Skin of body (tissue), 2 donors: ENCODE data around the gene DZIP1. TPM values are rescaled to one million over a fixed set of nuclear protein-coding genes. Genes with fewer than 3 reads are reported as not detected.

Source experiments
- DNase-seq: peaks from one replicate; lab custom pipeline; 2025; lab: John Stamatoyannopoulos, UW
- total RNA-seq: library from RNA; depleted of rRNA; stranded (reverse); fragments of >200 nt; gene quantifications from one replicate; pipeline ENCODE4 v1.2.3, GENCODE V29; 2014

DZIP1 gene
- total RNA-seq, 1 donor from 2014 or later: 16.1 TPM

DNA sequence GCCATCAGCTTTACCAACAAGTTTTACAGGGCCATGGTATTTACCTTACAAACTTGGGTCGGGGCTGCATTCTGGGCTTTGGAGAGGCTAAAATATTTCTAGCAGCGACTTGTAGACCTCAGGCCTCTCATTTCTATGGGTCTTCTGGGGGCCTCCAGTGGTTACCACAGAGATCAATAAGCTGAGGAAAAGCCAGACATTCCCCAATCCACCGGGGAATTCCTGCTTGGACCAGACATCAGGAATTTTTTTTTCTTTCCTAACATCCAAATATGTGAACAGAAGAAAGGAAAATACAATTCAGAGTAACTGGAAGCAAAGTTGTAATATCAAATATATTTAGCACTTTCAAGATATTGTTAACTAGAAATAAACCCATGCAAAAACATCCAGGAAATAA is 1.5 kb downstream of the DZIP1 start:
- no peak for DNase-seq

DNA sequence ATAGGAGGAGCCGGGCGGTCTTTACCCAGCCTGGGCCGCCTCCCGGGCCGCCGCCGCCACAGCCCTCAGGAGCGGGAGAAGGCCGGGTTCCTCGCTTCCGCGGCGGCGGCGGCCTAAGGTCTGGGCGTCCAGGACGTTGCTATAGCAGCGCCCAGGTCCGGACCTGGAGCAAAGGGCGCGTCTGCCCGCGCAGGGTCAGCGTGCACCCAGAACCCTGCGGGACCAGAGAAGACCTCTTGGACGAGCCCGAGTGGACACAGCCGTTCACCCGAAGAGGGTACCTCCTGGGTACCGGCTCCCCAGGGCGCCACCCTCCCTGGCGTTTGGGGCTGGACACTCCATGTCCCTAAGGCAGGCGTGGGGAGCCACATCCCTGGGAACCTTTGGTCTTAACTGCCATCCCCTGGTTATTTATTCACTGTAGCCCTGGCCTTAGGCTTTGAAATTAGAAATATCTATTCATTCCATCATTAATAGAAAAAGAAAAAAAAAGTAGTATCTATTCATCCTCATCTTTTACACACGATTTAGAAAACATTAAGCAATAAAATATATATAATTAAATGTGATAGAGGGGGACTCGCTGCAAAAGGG is 2.4 kb downstream of the DZIP1 start:
- no peak for DNase-seq

DNA sequence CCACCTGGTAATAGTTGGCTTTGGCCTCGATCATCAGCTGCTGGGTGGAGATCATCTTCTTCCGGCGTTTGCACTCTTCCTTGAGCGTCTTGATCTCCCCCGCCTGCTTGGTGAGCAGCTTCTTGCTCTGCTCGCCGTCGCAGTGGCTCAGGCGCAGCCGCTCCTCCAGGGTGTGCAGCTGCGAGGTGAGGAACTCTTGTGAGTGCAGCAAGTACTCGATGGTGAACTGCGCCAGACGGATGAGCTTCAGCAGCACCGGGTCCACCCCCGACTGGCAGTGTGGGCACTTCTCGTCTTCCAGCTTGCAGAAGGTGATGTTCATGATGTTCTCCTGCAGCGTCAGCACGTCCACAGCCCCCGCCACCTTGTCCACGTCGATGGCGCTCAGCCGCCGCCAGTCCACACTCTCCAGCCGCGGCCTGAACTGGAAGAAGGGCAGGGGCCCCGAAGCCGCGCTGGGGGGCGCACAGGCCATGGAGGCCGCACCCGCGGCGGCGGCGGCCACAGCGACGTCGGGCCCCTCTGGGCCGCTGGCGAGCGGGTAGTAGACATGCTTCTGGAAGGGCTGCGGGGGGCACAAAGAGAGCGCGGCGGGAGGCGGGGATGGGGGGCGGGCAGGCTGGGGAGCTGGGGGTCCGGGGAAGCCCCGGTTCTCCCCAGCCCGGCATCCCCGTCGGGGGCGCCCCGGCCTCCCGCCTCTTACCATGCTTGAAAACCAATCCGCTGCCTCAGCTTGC is 3.0 kb downstream of the DZIP1 start:
- no peak for DNase-seq

DNA sequence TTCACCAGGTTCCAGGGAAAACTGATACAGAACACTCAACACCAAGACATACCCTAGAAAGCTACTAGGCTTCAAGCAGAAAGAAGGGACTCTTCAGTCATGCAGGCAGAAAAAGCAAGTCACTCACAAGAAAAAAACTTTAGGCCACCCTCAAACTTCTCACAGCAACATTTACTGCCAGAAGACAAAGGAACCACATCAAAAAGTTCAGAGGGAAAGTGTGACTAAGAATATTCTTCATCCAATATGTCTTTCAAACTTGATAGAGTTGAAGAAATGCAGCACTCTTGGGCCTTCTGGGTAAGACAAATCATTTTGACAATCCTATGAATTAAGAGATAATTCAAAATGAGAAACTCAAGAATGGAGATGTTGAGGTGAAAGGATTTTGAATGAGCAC is 7.7 kb downstream of the DZIP1 start:
- DNase-seq: no peak

DNA sequence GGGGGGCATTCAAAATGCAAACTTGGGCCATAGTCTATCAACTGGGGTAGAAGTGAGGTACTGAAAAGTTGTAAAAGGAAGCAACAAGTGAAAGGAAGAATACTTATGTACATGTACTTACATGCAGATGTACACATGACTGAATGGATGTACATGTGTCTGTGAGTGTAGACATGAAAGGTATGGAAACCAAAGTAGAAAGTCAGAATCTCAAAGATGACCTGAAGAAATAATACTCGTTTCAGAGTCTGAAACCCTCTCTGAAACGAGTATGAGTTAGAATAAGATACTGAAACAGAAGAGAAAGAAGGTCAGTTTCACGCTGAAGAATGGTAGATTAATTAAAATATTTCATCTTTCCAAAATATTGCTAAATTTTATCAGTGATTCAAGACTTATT is 13.9 kb downstream of the DZIP1 start:
- no peak for DNase-seq

DNA sequence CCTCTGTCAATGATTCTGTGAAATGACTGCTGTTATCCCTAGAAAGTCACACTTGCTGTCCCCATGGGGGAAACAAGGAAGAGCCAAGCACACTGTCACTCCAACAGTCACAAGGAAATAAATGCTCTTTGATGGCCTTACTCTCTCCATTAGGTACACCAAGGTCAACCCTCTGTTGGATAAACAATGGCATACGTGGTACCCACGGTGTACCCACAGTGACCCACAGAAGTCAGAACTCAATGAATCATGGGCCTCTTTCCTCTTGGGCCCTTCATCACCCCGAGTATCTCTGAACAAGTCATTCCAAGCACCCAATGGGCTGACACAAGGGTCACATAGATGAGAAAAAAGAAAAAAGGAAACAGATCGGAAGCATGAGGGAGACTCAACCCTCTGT is 15.4 kb downstream of the DZIP1 start:
- no peak for DNase-seq

DNA sequence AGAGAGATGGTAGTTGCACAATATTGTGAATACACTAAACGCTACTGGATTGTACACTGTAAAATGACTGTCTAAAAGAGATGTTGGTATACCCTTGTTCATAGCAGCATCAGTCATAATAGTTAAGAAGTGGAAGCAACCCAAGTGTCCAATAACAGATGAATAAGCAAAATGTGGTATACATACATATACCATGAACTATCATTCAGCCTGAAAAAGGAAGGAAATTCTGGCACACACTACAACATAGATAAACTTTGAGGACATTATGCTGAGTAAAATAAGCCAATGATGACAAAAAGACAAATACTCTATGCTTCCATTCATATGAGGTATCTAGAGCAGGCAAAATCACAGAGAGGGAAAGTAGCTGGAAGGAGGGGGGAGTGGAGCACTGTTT is 16.0 kb downstream of the DZIP1 start:
- DNase-seq: no peak

DNA sequence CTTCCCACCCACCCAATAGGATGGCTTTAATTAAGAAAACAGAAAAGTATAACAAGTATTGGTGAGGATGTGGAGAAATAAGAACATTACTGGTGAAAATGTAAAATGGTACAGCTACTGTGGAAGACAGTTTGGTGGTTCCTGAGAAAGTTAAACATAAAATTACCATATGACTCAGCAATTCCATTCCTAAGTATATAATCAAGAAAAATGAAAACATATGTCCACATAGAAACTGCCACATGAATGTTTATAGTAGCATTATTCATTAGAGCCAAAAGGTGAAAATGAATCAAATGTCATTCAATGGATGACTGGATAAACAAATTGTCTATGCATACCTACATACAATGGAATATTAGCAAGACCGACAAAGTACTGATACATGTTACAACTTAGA is 16.9 kb downstream of the DZIP1 start:
- no peak for DNase-seq

DNA sequence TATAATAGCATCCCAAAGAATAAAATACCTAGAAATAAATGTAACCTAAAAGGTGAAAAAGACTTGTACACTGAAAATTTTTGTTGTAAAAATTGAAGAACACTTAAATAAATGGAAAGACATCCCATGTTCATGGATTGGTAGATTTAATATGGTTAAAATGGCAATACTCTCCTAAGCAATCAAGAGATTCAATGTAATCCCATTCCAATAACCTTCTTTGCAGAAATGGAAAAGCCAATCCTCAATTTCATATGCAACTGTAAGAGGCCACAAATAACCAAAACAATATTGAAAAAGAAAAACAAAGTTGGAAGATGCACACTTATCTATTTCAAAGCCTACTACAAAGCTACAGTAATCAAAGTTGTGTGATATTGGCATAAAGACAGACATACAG is 17.7 kb downstream of the DZIP1 start:
- no peak for DNase-seq

DNA sequence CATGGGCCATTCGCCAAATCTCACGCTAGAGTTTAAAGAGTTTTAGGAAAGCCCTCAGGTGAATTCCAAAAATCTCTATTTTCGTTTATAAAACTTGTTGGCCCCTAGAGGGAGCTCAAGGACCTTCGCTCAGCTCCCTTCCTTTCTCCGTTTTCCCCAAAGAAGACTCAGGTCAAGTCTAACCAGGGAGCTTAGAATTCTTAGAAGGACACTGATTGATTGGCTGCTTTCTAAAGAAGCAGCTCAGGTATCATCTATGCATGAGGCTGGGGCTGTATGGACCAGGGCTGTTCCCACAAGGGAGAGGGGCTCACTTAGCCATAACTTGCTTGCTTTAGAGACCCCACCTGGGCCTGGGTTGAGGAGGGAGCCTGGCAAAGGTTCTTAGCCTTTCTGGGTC is 20.5 kb downstream of the DZIP1 start:
- no peak for DNase-seq

DNA sequence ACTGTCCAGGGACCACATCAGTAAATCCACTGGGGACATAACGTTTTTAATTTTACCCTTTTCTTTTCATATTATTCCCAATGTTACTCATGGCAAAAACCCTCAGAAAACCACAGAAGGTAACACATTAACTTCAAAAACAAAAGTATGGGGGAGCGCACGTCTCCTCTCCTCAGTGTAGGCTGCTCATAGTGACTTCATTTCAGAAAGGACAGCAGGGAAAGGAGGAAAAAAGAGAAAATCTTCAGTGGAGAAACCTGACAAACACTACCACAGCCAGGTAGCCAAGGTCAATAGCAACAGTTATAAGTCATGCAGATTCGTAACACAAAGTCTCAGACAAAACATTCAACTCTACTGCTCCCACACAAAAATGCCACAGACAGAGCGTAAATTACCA is 21.4 kb downstream of the DZIP1 start:
- DNase-seq: no peak

DNA sequence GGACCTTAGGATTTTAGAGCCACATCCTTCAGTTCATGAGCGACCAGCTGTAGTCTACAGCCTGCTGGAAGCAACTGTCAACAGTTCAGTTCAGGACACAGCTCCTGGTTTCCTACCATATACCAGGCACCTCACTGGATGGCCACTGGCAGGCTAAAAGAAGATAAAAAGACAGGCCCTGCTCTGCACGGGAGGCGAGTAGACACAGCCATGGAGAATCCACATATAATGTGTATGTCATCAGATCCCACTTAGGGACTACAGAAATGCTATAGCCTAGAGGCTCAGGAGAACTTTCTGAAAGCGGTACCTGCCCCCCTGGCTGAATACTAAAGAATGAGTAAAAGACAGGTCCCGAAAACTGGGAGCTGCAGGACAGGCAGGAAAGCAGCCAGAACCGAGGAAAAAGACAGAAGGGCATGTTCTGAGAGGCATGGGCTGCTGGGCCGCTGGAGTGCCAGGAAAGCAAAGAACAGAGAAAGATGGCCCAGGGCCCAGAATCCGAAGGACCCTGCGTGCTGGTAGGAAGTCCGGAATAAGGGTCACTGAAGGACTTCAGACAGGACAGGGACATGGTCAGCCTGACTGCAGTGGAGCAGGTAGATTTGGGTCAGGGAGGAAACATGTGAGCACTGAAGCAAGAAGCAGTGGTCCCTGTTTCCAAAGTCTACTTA is 23.5 kb downstream of the DZIP1 start:
- DNase-seq: no peak

DNA sequence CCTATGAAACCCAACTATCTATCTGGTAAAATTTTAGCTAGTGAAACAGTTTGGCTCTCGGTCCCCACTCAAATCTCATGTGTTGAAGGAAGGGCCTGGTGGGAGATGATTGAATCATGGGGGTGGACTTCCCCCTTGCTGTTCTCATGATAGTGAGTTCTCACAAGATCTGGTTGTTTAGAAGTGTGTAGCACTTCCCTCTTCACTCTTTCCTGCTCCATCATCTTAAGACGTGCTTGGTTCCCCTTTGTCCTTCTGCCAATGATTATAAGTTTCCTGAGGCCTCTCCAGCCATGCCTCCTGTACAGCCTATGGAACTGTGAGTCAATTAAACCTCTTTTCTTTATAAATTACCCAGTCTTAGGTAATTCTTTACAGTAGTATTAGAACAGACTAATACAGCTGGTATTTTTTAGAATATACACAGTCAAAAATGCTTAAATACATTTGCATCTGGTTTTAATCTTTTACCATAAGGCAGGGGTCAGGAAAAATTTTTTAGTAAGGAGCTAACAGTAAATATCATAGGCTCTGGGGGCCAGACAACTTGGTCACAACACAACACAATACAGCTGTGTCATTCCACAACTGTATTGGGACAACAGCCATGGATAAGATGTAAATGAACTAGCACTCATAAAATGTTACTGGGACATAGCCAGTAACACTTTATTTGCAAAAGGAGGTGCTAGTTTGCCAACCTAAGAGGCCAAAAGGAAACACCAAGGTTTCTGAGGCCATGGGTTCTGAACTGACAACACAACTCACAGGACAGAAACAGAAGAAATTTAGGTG is 24.3 kb downstream of the DZIP1 start:
- DNase-seq: no peak

DNA sequence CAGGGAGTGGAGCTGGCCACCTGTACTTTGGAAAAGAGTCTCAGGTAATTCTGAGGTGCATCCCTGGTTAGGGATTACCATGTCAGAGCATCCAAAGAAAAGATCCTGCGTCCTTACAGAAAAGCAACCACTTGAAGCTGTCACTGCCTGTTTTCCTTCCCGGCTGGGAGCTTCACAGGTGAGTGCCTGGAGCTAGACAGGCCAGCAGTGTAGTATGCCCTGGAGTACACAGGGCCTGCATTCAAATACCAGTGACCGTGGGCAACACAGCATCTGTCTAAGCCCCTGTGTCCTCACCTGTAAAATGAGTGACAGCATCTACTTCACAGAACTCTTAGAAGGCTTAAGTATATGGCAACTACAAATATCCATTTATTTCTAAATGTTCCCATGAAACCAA is 29.0 kb downstream of the DZIP1 start:
- no peak for DNase-seq

DNA sequence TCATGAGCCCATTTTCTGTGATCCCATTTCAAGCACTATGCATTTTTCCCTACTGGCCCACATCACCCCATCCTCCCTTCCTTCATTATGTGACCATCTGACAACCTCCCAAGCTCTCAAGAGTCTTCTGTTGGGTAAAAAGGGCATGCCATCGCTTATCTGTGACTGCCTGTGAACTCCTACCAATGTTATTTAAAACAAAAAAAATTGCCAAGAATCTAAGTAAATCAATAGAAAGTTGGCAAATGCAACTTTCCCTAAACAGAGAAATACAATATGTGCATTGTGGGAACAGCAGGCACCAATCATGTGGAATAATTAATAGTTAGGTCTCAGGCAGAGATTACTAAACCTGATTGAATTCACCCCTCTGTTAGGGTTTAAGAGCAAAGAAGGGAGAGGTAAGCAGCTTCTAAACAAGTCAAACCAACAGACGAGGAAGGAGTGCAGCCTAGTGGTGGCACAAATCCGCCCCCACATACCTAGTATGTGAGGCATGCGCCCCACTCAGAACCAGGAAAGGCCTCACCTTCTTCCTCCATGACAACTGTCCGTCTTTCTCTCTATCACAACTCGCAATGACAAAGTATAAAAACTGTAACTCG is 29.8 kb downstream of the DZIP1 start:
- DNase-seq: no peak

DNA sequence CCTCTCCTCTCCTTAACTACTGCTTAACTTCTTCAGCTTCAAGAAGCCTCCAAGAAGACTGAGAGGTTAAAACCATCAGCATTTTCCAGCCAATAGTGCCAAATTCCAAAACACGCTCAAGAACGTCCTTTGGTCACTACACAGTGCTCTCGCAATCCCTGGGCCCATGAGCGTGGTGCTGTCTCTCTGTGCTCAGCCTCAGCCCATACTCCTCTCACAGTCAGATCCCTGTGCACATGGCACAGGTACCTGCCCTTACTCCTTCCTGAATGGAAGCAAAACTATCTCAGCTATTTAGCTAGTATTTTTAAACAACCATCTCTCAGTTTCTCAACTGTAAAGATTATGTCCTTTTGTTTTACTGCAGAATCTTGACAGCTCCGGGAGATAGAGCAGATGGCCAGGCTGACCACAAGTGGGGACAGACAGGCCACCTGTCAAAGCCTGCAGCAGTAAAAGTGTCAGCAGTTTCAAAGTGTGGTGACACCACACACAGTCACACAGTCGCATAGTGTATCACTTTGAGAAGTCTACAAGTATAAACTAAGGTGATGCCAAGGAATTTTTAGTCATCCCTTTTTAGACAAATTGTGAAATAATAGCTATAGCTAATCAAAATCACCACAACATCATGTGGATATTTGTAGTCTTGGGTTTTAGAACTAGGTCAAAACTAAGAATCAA is 35.7 kb downstream of the DZIP1 start:
- no peak for DNase-seq

DNA sequence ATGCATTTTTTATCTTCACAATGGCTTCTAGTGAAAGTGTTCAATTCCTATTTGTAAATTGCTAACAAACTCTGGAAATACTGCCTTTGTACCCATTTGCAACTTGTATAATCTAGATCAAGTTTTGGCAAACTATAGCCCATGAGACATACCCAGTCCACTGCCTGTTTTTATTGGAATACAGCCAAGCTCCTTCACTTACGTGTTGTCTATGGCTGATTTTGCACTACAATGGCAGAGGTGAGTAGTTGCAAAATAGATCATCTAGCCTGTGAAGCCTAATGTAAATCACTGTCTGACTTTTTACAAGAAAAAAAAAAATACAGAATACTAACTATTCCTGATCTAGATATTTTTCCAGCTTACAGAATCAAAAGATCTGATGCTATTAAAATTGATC is 37.1 kb downstream of the DZIP1 start:
- DNase-seq: no peak

DNA sequence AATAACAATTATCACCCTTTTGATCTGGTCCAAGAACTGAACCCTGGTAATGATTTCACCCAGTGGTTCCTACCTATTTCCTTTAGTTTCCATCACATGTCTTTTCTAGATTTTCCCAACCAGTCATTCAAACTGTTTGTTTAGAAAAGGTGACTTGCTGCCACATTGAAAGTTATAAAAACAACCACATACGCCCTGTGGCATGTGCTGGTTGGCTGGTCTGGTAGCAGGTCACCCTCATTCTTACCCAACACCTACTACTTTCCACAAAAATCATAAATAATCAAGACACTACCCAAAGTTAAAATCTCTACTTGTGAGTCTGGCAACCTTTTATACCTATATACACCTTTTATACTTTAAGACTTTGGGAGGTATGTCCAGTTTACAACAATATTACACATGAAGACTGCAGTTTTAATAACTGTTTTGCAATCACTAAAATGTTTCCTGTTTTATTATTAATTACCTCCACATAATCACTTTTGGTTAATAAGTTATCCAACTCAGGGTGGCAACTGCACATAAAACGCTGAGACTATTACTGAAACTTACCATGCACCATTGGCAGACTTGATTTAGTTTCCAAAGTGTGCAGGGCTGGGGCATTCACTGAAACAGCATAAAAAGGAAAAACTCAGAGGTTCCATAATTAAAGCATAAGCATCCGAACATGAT is 38.9 kb downstream of the DZIP1 start:
- DNase-seq: no peak

DNA sequence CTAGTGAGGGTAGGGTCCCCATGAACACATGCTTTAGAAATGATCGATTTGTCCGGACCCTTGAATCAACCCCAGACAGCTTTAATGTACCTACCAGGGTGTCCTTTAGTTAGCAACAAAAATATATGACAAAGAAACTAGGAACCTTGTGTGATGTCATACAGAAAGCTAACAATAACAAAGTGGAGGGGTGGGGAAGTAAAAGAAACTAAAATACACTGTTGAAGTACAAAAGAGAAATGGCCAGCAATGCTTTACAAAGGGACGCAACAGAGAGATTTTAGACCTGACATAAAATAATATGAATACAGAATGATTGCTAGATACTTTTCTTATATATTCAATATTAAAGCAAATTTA is 40.0 kb downstream of the DZIP1 start:
- DNase-seq: no peak

DNA sequence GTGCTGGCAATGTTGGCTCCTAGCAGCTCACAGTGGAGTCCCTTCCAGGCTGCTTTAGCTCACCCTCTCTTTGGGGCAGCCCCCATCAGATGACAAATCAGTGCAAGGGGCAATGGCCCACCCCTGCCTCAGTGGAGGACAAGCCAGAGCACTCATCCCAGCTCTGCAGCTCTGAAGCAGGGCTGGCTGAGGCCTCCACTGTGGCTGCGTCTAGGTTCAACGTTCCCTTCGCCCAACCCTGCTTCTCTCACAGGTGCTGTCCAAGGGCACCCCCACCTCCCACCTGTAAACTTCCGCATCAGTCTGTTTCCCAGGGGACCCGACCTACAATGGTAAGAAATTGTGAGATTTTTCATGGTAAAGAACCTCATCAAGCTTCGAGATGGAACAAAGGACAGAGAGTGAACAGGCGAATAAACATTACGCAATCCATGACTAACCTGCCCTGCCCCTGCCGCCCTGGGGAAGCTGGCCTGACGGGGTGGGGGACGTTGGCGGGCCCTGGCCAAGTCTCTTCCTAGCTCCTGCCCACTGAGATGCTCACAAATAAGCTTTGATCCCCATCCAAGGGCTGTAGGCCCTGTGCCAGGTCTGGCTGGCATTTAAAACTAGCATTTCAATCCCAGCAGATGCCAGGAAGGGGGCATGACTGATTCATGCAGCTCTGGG is 40.5 kb downstream of the DZIP1 start:
- no peak for DNase-seq
